GM19452 (cell line): ENCODE data around the gene SRPK3.
"Not testable (repeated sequence)": the region's sequence is repeated elsewhere in the genome, so short reads cannot be mapped to it uniquely, and the experiment has no call there.

Experiments
- ATAC-seq: cut with Tn5 transposase; IDR thresholded peaks from one replicate; pipeline ENCODE4 v1.9.1; 2021; ENCODE audit not compliant: unreplicated experiment

SRPK3 gene

GRCh38 chrX:153780678-153781427 lies at the start of gene SRPK3:
Gene SRPK3, plus strand, starts transcription at chrX:153781041. Its CDS starts 46 bp downstream, at chrX:153781087.
- ATAC-seq: no peak

GRCh38 chrX:153731117-153731844 lies 49.6 kb upstream of the SRPK3 start:
- no peak for ATAC-seq

GRCh38 chrX:153731845-153732215 lies 49.0 kb upstream of the SRPK3 start:
- ATAC-seq: no peak

- ATAC-seq: no peak
These were observed 48.4 kb upstream of the SRPK3 start for GRCh38 chrX:153732401-153732800.

DNA sequence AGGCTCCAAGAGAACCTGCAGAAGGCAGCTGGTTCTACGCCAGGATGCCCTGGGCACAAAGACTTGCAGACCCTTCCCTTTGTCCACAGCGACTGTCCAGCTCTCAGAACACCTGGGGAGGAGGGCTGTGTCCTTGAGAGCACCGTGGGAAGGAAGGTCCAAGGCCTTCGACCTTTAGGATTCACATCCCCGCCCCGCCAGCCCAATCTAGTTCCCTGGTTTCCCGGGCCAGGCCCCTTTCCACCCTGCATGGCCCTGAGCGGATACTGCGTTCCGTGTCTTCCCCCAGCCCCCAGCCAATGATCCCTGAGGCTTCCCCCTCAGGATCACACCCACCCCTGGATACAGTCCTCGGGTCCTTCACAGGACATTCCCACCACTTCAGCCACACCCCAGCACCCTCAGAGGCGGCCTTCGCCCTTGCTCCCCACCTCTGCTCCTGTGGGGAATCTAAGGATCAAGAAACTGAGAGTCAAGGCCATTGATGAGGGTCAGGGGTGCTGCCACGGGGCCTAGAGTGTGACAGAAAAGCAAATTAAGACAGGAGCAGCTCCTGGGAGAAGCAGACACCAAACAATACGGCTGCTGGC lies 47.1 kb upstream of the SRPK3 start:
- no peak for ATAC-seq

DNA sequence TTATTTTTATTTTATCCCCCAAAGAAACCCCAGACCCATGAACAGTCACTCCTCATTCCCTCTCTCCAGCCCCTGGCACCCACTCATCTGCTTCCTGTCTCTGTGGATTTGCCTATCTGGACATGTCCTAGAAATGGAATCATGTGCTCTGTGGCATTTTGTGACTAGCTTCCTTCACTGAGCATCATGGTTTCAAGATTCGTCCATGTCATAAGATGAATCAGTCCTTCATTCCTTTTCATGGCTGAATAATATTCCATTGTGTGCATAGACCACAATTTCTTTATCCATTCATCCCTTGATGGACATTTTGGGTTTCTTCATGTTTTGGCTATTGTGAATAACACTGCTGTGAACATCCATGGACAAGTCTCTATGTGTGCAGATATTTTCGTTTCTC lies 46.0 kb upstream of the SRPK3 start:
- ATAC-seq: no peak

DNA sequence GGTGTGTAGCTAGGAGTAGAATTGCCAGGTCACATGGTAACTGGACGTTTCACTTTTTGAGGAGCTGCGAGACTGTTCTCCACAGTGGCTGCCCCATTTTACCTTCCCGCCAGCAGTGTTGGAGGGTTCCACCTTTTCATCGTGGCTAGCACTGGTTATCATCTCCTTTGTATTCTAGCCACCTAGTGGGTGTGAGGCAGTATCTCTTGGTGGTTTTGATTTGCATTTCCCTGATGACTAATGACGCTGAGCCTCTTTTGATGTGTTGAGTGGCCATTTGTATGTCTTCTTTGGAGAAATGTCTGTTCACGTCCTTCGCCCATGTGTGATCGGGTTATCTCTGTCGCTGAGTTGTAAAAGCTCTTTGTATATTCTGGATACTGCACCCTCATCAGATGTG lies 45.6 kb upstream of the SRPK3 start:
- no peak for ATAC-seq

DNA sequence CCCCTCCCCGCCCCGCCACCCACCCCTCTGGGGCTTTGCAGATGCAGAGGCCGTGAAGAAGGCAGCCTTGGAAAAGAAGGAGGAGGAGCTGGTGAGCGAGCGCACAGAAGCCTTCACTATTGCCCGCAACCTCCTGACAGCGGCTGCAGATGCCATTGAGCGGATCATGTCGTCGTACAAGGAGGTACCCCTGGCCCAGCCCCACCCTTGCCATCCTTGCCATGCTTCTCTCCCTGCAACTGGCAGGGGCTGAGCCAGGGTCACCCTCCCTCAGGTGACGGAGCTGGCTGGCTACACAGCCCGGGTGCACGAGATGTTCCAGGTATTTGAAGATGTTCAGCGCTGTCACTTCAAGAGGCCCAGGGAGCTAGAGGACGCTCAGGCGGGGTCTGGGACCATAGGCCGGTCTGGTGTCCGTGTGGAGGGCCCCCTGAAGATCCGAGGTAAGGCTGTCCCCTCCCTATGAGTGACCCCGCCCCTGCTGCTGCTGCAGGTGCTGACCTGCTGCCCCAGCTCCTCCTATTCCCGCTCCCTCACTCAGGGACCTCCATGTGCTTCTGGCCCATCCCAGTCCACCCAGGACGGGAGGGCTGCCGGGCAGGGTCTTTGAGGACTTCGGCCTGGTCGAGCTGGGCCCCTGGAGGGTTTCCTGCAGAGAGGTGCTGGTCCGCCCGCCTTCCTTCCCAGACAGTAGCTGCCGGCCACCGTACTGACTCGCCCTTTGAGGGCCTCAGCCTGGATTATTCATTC lies 44.6 kb upstream of the SRPK3 start:
- ATAC-seq: no peak

DNA sequence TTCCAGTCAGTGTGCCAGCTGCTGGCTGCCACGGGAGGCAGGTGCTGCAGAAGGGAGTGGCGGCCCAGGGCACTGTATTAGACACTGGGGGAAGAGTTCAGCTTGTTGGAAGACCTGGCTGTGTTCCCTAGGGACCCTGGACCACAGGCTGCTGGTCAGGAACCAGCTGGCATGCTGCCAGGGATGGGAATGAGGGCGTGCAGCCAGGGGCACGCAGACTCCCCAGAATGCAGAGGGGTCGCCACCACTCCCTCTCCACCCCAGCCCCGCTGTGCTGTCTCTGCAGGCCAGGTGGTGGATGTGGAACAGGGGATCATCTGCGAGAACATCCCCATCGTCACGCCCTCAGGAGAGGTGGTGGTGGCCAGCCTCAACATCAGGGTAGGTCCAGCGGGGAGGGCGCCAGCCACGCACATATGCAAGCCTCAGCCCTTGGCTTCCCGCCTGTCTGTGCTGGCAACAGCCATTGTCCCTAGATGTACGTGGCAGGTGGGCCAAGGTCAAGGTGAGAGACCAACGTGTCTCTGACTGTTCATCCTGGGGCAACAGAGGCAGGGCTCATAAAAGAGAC lies 43.9 kb upstream of the SRPK3 start:
- no peak for ATAC-seq

- no peak for ATAC-seq
These were observed 42.7 kb upstream of the SRPK3 start for GRCh38 chrX:153738056-153738605.

DNA sequence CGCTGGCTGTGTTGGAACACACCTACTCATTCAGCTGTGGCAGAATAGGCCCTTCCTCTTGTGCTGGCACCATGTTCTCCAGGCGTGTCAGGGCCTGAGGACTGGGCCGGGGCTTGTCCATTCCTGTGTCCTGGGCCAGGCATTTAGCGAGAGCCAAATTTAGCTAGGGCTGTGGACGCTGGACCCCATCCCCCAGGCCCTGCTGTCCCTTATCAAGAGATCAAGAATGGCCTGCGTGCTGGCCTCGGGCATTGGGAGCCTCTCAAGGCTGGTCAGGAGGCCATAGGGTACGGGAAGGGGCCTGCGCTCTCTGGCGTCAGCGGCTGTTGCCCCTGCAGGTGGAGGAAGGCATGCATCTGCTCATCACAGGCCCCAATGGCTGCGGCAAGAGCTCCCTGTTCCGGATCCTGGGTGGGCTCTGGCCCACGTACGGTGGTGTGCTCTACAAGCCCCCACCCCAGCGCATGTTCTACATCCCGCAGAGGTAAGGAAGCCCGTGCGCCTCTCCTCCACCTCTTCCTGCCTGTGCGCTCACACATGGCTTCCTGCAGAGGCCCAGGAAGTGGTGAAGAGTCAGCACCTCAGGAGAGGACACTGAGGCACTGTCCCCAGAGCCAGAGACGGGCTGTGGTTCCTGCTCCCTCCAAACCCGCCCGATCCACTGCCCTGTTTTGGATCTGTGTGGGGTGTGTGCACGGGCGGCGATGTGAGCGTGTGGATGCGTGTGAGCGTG lies 40.9 kb upstream of the SRPK3 start:
- ATAC-seq: no peak

- ATAC-seq: no peak
These were observed 40.1 kb upstream of the SRPK3 start for GRCh38 chrX:153740631-153741222.

GRCh38 chrX:153741446-153741845 lies 39.4 kb upstream of the SRPK3 start:
- no peak for ATAC-seq

DNA sequence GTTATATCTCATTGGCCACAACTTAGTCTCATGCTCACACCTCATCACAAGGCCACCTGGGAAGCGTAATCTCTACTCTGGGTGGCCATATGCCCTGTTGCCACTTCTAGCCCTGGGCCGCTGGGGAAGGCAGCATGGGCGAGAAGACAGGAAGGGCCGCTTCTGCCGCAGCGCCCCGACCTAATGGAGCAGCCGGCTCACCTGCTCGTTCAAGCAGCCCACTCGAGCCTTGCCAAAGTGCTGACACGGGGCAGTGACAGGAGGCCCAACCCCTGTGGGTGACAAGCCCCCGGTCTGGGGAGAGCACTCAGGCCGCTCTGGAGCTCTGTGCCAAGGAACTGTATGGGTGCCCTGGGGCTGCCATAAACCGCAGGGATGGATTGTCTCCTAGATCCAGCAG lies 38.7 kb upstream of the SRPK3 start:
- not testable (repeated sequence) for ATAC-seq

GRCh38 chrX:153742796-153743467 lies 37.9 kb upstream of the SRPK3 start:
- ATAC-seq: not testable (repeated sequence)

DNA sequence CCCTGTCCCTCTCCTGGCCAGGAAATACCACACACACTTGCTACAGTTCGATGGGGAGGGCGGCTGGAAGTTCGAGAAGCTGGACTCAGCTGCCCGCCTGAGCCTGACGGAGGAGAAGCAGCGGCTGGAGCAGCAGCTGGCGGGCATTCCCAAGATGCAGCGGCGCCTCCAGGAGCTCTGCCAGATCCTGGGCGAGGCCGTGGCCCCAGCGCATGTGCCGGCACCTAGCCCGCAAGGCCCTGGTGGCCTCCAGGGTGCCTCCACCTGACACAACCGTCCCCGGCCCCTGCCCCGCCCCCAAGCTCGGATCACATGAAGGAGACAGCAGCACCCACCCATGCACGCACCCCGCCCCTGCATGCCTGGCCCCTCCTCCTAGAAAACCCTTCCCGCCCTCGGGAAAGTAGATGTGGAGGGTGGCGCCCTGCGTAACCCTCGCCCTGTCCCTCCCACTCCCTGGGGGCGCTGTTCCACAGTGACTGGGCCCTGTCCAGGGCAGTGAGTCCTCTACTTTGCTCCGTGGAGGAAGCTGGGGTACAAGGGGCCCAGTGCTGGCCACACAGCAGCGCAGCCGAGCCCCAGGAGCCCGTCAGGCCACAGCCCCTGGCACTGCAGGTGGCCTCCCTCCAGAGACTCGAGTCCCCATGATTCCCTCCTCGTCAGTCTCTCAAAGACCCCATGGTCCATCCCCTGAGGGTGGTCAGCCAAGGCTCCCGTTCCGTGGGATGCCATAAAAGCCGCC lies 37.2 kb upstream of the SRPK3 start:
- ATAC-seq: not testable (repeated sequence)

DNA sequence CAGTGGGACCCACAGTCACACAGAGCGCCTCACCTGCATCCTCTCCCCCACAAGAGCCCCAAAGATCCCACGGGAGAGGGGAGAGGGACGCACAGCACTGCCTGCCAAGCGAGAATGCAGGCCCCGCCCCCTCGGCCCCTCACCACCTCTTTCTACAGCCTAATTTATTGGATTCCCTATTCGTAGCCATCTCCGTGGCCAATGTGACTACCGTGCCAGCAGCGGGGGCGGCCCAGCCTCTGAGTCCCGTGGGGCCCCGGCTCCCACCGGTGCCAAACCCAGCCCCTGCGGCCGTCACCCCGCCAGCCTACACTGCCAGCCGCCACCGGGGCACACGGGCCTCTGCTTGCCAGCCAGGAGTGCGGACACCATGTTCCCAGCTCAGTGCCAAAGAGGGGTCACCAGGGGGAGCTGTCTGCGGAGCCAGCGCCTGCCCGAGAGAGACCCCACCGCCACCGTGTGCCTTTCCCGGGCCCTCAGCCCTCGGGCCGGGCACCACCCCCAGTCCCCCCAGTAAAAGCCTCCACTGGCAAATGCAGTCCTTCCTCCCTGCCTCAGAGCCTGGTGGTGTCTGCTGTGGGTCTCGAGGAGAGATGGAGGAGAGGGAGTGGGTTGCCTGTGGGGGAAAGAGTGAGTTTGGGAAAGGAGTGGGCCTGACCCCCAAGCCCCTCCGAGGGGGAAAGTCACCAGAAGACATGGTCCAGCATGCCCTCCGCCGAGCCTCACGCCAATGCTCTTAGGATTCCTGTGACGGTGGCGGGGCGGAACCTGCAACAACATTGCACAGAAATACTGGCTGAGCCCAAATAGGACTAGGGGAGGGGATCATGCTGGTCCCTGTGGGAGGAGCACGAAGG lies 36.4 kb upstream of the SRPK3 start:
- no peak for ATAC-seq

- not testable (repeated sequence) for ATAC-seq
These were observed 35.8 kb upstream of the SRPK3 start for GRCh38 chrX:153745067-153745433.
